GM23338 (cell line): ENCODE measurements around the gene EBI3. TPM values are rescaled to one million over a fixed set of nuclear protein-coding genes. Genes with fewer than 3 reads are reported as not detected.

ENCODE experiments used
- ATAC-seq: fragments of 200-7000 bp; cut with Tn5 transposase; 3 replicates; pipeline ENCODE4 v1.9.1; 2020
- DNase-seq: peaks from one replicate; pipeline ENCODE4 v3.0.0-alpha.2; 2015; ENCODE audit warnings: low spot score
- H2AFZ ChIP-seq: fragments of 200-600 bp; sonication (generic); 2 replicates; pipeline ENCODE4 v1.8.0; 2016; ENCODE audit warnings: antibody characterized with exemption, mild to moderate bottlenecking, moderate library complexity
- H3F3A ChIP-seq: fragments of 200-600 bp; sonication (generic); replicated peaks from 2 replicates; pipeline ENCODE4 v1.8.0; 2017; ENCODE audit warnings: antibody characterized with exemption, mixed run types, low read depth
- H3K27ac ChIP-seq: fragments of 200-600 bp; sonication (generic); 2 replicates; pipeline ENCODE4 v1.6.1; 2016; ENCODE audit warnings: low read depth
- H3K27me3 ChIP-seq: fragments of 200-600 bp; sonication (generic); 2 replicates; pipeline ENCODE4 v1.8.0; 2016; ENCODE audit warnings: mild to moderate bottlenecking, mixed run types, moderate library complexity; ENCODE audit not compliant: insufficient read depth
- H3K36me3 ChIP-seq: fragments of 200-600 bp; sonication (generic); 2 replicates; pipeline ENCODE4 v1.8.0; 2016; ENCODE audit warnings: mild to moderate bottlenecking; ENCODE audit not compliant: insufficient read depth
- H3K4me1 ChIP-seq: fragments of 200-600 bp; sonication (generic); 2 replicates; pipeline ENCODE4 v1.8.0; 2016; ENCODE audit warnings: mild to moderate bottlenecking, moderate library complexity; ENCODE audit not compliant: insufficient read depth
- H3K4me2 ChIP-seq: fragments of 200-600 bp; sonication (generic); 2 replicates; pipeline ENCODE4 v1.7.1; 2017; ENCODE audit warnings: mixed run types
- H3K4me3 ChIP-seq: fragments of 200-600 bp; sonication (generic); 2 replicates; pipeline ENCODE4 v1.6.1; 2016; ENCODE audit warnings: mixed run types
- H3K79me2 ChIP-seq: fragments of 200-600 bp; sonication (generic); replicated peaks from 2 replicates; pipeline ENCODE4 v1.8.0; 2017; ENCODE audit warnings: mild to moderate bottlenecking; ENCODE audit not compliant: insufficient read depth
- H3K9me2 ChIP-seq: fragments of 200-600 bp; sonication (generic); 2 replicates; pipeline ENCODE4 v1.8.0; 2017; ENCODE audit not compliant: insufficient read depth
- H4K20me1 ChIP-seq: fragments of 200-600 bp; sonication (generic); replicated peaks from 2 replicates; pipeline ENCODE4 v1.8.0; 2017; ENCODE audit warnings: mild to moderate bottlenecking; ENCODE audit not compliant: insufficient read depth
- H3K27ac Mint-ChIP-seq: 2 replicates; pipeline ENCODE4 v1.8.0; 2020; ENCODE audit warnings: inconsistent platforms, mild to moderate bottlenecking, moderate library complexity, mixed read lengths
- H3K27me3 Mint-ChIP-seq: 3 replicates; pipeline ENCODE4 v1.8.0; 2022; ENCODE audit warnings: low read depth, mild to moderate bottlenecking, moderate library complexity, mixed read lengths, inconsistent platforms; ENCODE audit not compliant: insufficient read depth, poor library complexity
- H3K36me3 Mint-ChIP-seq: 3 replicates; pipeline ENCODE4 v1.8.0; 2021; ENCODE audit warnings: low read depth, mild to moderate bottlenecking, inconsistent platforms, moderate library complexity, mixed read lengths
- H3K4me1 Mint-ChIP-seq: 3 replicates; pipeline ENCODE4 v1.8.0; 2020; ENCODE audit warnings: mild to moderate bottlenecking, inconsistent platforms, mixed read lengths
- H3K4me3 Mint-ChIP-seq: 3 replicates; pipeline ENCODE4 v1.8.0; 2021; ENCODE audit warnings: moderate library complexity, mild to moderate bottlenecking, inconsistent platforms, mixed read lengths
- H3K9me3 Mint-ChIP-seq: 3 replicates; pipeline ENCODE4 v1.8.0; 2020; ENCODE audit warnings: moderate library complexity, mild to moderate bottlenecking, inconsistent platforms, mixed read lengths
- CREB1 ChIP-seq: fragments of 250-450 bp; sonication (Bioruptor Pico); IDR thresholded peaks from 2 replicates; pipeline ENCODE4 v1.5.0; 2020; ENCODE audit warnings: low read depth, mild to moderate bottlenecking, moderate library complexity
- ETS1 ChIP-seq: IDR thresholded peaks from 2 replicates; pipeline ENCODE4 v1.6.1; 2016; ENCODE audit warnings: antibody characterized with exemption
- EZH2 ChIP-seq: fragments of 200-600 bp; sonication (generic); IDR thresholded peaks from one replicate; pipeline ENCODE4 v1.8.0; 2017; ENCODE audit warnings: antibody characterized with exemption, mild to moderate bottlenecking, low read depth; ENCODE audit not compliant: unreplicated experiment
- POLR2AphosphoS5 ChIP-seq: IDR thresholded peaks from 2 replicates; pipeline ENCODE4 v1.6.1; 2016; ENCODE audit warnings: antibody characterized with exemption, low read depth
- REST ChIP-seq: IDR thresholded peaks from one replicate; pipeline ENCODE4 v1.6.1; 2018; ENCODE audit warnings: antibody characterized with exemption; ENCODE audit not compliant: unreplicated experiment
- STAT1 ChIP-seq: IDR thresholded peaks from one replicate; pipeline ENCODE4 v1.6.1; 2016; ENCODE audit warnings: antibody characterized with exemption; ENCODE audit not compliant: unreplicated experiment
- ZNF114 ChIP-seq: fragments of 250-450 bp; sonication (Bioruptor Pico); IDR thresholded peaks from 2 replicates; pipeline ENCODE4 v1.5.0; 2020; ENCODE audit warnings: mild to moderate bottlenecking, moderate library complexity
- ZNF331 ChIP-seq: fragments of 250-450 bp; sonication (Bioruptor Pico); IDR thresholded peaks from 2 replicates; pipeline ENCODE4 v1.5.0; 2020; ENCODE audit warnings: low read depth, mild to moderate bottlenecking, moderate library complexity
- polyA plus RNA-seq: library from polyadenylated mRNA; unstranded; fragments of >200 nt; fragmentation: Nextera tagmentation; extraction: Ambion mirVana; gene quantifications from 2 replicates; pipeline ENCODE4 v1.2.1, GENCODE V29; 2016
- total RNA-seq: library from RNA; depleted of rRNA; stranded (reverse); fragments of >200 nt; shearing (Covaris generic); gene quantifications from 2 replicates; pipeline ENCODE4 v1.2.3, GENCODE V29; 2014

EBI3 gene
- total and polyA plus RNA-seq, 2 experiments from 2014 or later, result 0.52 to 1.4 TPM

- DNase-seq (no peak), ATAC-seq (no peak)
- H3F3A ChIP-seq, result no peaks in the 10 kb centered on the region
- no peak overlapping the region for H3K27ac ChIP-seq
- peak overlapping the region; percentile 99 for H3K4me3 ChIP-seq
- Mint-ChIP-seq H3K4me1 (no peaks in the 10 kb centered on the region; the same call in 2 of the 3 replicates), H3K4me3 (peak overlapping the region; percentile 99), H3K27ac (no peak overlapping the region), H3K36me3 (peaks cover 5% of the 10 kb centered on the region; the same call in 2 of the 3 replicates), H3K27me3 (peaks cover 17% of the 10 kb centered on the region), H3K9me3 (no peaks in the 10 kb centered on the region; the same call in 2 of the 3 replicates)
- H2AFZ ChIP-seq, result no peak overlapping the region
- no peaks in the 10 kb centered on the region for H3K36me3 ChIP-seq
- no peaks in the 10 kb centered on the region for H3K9me2 ChIP-seq
- H4K20me1 ChIP-seq, result no peaks in the 10 kb centered on the region
- H3K4me2 ChIP-seq, result peak overlapping the region; percentile 93; the same call in 1 of the 2 replicates
- H3K79me2 ChIP-seq, result no peaks in the 10 kb centered on the region; the same call in 1 of the 2 replicates
- H3K27me3 ChIP-seq, result no peaks in the 10 kb centered on the region
- H3K4me1 ChIP-seq, result peaks cover 7% of the 10 kb centered on the region; the same call in 1 of the 2 replicates
- no peak for TF ChIP-seq REST
- TF ChIP-seq POLR2AphosphoS5, result no peak
- no peak for TF ChIP-seq STAT1
- no peak for TF ChIP-seq EZH2
- TF ChIP-seq ZNF331, result no peak
- no peak for TF ChIP-seq ZNF114 (CRISPR knock-in tag)
- TF ChIP-seq ETS1, result no peak
These were observed 48.2 kb upstream of the EBI3 start for GRCh38 chr19:4181053-4181508.

GRCh38 chr19:4182084-4182810 lies 47.1 kb upstream of the EBI3 start, which contains the start of the genes ANKRD24 and SIRT6:
ANKRD24 (plus strand) TSS chr19:4182689; CDS start chr19:4186426, 3,737 bp downstream.
SIRT6 (minus strand) TSS chr19:4182563; CDS start chr19:4182539, 24 bp downstream.
- Mint-ChIP-seq H3K4me3 (peak within 1 kb of the TSS; percentile 99), H3K9me3 (no peaks in the 10 kb centered on the region; the same call in 2 of the 3 replicates), H3K27me3 (peaks cover 17% of the 10 kb centered on the region), H3K36me3 (peaks cover 5% of the 10 kb centered on the region; the same call in 2 of the 3 replicates), H3K27ac (peak within 1 kb of the TSS; percentile 95), H3K4me1 (no peaks in the 10 kb centered on the region; the same call in 2 of the 3 replicates)
- H3K79me2 ChIP-seq, result no peaks in the 10 kb centered on the region; the same call in 1 of the 2 replicates
- H3K4me2 ChIP-seq, result peak within 1 kb of the TSS; percentile 93
- peak; percentile 98 for DNase-seq
- TF ChIP-seq ETS1, result peak; percentile 93
- TF ChIP-seq POLR2AphosphoS5, result peak; percentile 67
- no peak for TF ChIP-seq ZNF114 (CRISPR knock-in tag)
- TF ChIP-seq CREB1 (CRISPR knock-in tag), result peak; percentile 64
- no peaks in the 10 kb centered on the region for H3K9me2 ChIP-seq
- no peak within 1 kb of the TSS for H3K27ac ChIP-seq
- H3K36me3 ChIP-seq, result no peaks in the 10 kb centered on the region
- H3F3A ChIP-seq, result peaks cover 3% of the 10 kb centered on the region; the same call in 1 of the 2 replicates
- peaks cover 7% of the 10 kb centered on the region; the same call in 1 of the 2 replicates for H3K4me1 ChIP-seq
- no peaks in the 10 kb centered on the region for H3K27me3 ChIP-seq
- peak within 1 kb of the TSS; percentile 99 for H3K4me3 ChIP-seq
- H4K20me1 ChIP-seq, result no peaks in the 10 kb centered on the region
- H2AFZ ChIP-seq, result peak within 1 kb of the TSS; percentile 95
- ATAC-seq, result peak; percentile 65
